ENCODE data around the gene STAG3. TPM values are rescaled to one million over a fixed set of nuclear protein-coding genes. Genes with fewer than 3 reads are reported as not detected.

STAG3 gene
- total and polyA plus RNA-seq, 4 donors = 2.0 to 2.8 (median 2.1) TPM

DNA sequence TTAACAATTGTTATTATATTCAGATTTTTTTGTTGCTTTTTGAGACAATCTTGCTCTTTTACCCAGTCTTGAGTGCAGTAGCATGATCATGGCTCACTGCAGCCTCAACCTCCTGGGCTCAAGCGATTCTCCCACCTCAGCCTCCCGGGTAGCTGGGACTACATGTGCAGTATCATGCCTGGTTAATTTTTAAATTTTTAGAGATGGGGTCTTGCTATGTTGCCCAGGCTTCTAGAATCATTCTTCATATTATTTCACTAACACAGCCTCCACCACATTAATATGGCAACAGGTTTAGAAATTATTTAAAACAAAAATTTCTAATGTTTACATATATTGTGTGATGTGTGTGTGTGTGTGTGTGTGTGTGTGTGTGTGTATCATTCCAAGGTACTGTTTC, 30.4 kb upstream of the STAG3 start:
- Histone ChIP-seq H3K4me1 (ENCODE audit: control insufficient read depth in 5 of 5, insufficient read depth in 5 of 5, low read length in 5 of 5) (peaks cover 0 to 15% (median 0%) of the 10 kb centered on the region in 5 donors), H3K9ac (ENCODE audit: insufficient read depth in 1 of 2, low read length in 2 of 2) (no peak overlapping the region), H3K27me3 (ENCODE audit: control insufficient read depth in 3 of 3, insufficient read depth in 3 of 3, low read length in 2 of 3) (no peaks in the 10 kb centered on the region), H3K36me3 (ENCODE audit: control insufficient read depth in 4 of 4, insufficient read depth in 4 of 4, low read length in 4 of 4) (no peaks in the 10 kb centered on the region), H3K27ac (ENCODE audit: low read depth in 1 of 2, low read length in 1 of 2) (no peak overlapping the region), H3K9me3 (ENCODE audit: control insufficient read depth in 4 of 4, insufficient read depth in 3 of 4, low read length in 3 of 4) (no peaks in the 10 kb centered on the region), H3K4me3 (no peak overlapping the region)
- DNase-seq (no peak), ATAC-seq (ENCODE audit: insufficient read depth, low FRiP score) (no peak)
- TF ChIP-seq, protein P1, sequence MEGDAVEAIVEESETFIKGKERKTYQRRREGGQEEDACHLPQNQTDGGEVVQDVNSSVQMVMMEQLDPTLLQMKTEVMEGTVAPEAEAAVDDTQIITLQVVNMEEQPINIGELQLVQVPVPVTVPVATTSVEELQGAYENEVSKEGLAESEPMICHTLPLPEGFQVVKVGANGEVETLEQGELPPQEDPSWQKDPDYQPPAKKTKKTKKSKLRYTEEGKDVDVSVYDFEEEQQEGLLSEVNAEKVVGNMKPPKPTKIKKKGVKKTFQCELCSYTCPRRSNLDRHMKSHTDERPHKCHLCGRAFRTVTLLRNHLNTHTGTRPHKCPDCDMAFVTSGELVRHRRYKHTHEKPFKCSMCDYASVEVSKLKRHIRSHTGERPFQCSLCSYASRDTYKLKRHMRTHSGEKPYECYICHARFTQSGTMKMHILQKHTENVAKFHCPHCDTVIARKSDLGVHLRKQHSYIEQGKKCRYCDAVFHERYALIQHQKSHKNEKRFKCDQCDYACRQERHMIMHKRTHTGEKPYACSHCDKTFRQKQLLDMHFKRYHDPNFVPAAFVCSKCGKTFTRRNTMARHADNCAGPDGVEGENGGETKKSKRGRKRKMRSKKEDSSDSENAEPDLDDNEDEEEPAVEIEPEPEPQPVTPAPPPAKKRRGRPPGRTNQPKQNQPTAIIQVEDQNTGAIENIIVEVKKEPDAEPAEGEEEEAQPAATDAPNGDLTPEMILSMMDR (IDR thresholded peaks at IDR 0.05; ENCODE audit: control extremely low read depth, extremely low read depth) = no peak
- WGBS, 2 donors = 91 to 98% methylated on average over 2 of the region's 2 CpGs

DNA sequence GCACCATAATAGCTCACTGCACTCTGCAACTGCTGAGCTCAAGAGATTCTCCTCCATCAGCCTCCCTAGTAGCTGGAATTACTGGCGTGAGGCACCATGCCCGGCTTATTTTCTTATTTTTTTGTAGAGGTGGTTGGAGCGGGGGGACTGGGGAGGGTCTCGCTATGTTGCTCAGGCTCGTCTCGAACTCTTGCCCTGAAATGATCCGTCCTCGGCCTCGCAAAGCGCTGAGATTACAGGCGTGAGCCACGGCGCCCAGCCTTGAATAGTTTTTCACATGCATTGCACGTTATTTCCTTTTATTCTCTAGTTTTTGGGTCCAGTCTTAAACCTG, 29.5 kb upstream of the STAG3 start:
- Histone ChIP-seq H3K9me3 (ENCODE audit: control insufficient read depth in 4 of 4, insufficient read depth in 3 of 4, low read length in 3 of 4) (no peaks in the 10 kb centered on the region), H3K27me3 (ENCODE audit: control insufficient read depth in 3 of 3, insufficient read depth in 3 of 3, low read length in 2 of 3) (no peaks in the 10 kb centered on the region), H3K9ac (ENCODE audit: insufficient read depth in 1 of 2, low read length in 2 of 2) (peak overlapping the region; percentile 9 to 14), H3K4me1 (ENCODE audit: control insufficient read depth in 5 of 5, insufficient read depth in 5 of 5, low read length in 5 of 5) (peaks cover 0 to 15% (median 0%) of the 10 kb centered on the region in 5 donors), H3K27ac (ENCODE audit: low read depth in 1 of 2, low read length in 1 of 2) (peak overlapping the region; percentile 78 to 82), H3K36me3 (ENCODE audit: control insufficient read depth in 4 of 4, insufficient read depth in 4 of 4, low read length in 4 of 4) (peaks cover 0 to 2% (median under 1%) of the 10 kb centered on the region in 4 donors), H3K4me3 (peak overlapping the region; percentile 17)
- ATAC-seq (ENCODE audit: insufficient read depth, low FRiP score) (no peak), DNase-seq (no peak)
- WGBS, 2 donors = 14 to 20% methylated on average over 14 of the region's 14 CpGs
- TF ChIP-seq, protein P1 (IDR thresholded peaks at IDR 0.05; ENCODE audit: control extremely low read depth, extremely low read depth) = no peak

- TF ChIP-seq, protein P1 (IDR thresholded peaks at IDR 0.05; ENCODE audit: control extremely low read depth, extremely low read depth) = no peak
- DNase-seq (peak; percentile 98 to 100 (median 99)), ATAC-seq (ENCODE audit: insufficient read depth, low FRiP score) (peak; percentile 98)
- WGBS, 2 donors = 0% methylated on average over 46 of the region's 46 CpGs
- H3K27me3 ChIP-seq (ENCODE audit: control insufficient read depth in 3 of 3, insufficient read depth in 3 of 3, low read length in 2 of 3) = no peaks in the 10 kb centered on the region
- H3K9ac ChIP-seq (ENCODE audit: insufficient read depth in 1 of 2, low read length in 2 of 2) = peak within 1 kb of the TSS; percentile 61 to 65
- peak within 1 kb of the TSS; percentile 78 to 82 for H3K27ac ChIP-seq (ENCODE audit: low read depth in 1 of 2, low read length in 1 of 2)
- peak within 1 kb of the TSS; percentile 66 for H3K4me3 ChIP-seq
- no peaks in the 10 kb centered on the region for H3K9me3 ChIP-seq (ENCODE audit: control insufficient read depth in 4 of 4, insufficient read depth in 3 of 4, low read length in 3 of 4)
- peaks cover 0 to 6% (median 3%) of the 10 kb centered on the region in 4 donors for H3K36me3 ChIP-seq (ENCODE audit: control insufficient read depth in 4 of 4, insufficient read depth in 4 of 4, low read length in 4 of 4)
- peaks cover 0 to 15% (median 0%) of the 10 kb centered on the region in 5 donors for H3K4me1 ChIP-seq (ENCODE audit: control insufficient read depth in 5 of 5, insufficient read depth in 5 of 5, low read length in 5 of 5)
Measured at GRCh38 chr7:100148559-100149328, 29.0 kb upstream of the STAG3 start, which contains the start of gene LAMTOR4. Gene LAMTOR4, plus strand, starts transcription at chr7:100148918. Its CDS starts 55 bp downstream, at chr7:100148973.
